Amniotic epithelial cell (primary cell): ENCODE measurements around the gene RAB27A.

Experiments
- DNase-seq: peaks from one replicate; pipeline ENCODE4 v3.0.0-alpha.2; 2010; ENCODE audit warnings: low read depth

RAB27A gene

GRCh38 chr15:55222588-55222987 lies 67.0 kb downstream of the RAB27A start:
- no peak for DNase-seq

- DNase-seq: peak; percentile 98
These were observed 68.3 kb downstream of the RAB27A start for GRCh38 chr15:55221090-55222011.

- DNase-seq: no peak
These were observed 69.0 kb downstream of the RAB27A start for GRCh38 chr15:55220606-55221005.

GRCh38 chr15:55218056-55218455 lies 71.6 kb downstream of the RAB27A start:
- no peak for DNase-seq

- no peak for DNase-seq
These were observed 85.1 kb downstream of the RAB27A start for GRCh38 chr15:55204464-55204863.

- no peak for DNase-seq
These were observed 87.4 kb downstream of the RAB27A start for GRCh38 chr15:55202206-55202605.

GRCh38 chr15:55198706-55199105 lies 90.9 kb downstream of the RAB27A start:
- DNase-seq: no peak

- no peak for DNase-seq
These were observed 91.9 kb downstream of the RAB27A start for GRCh38 chr15:55197719-55198118.

GRCh38 chr15:55197362-55197705 lies 92.3 kb downstream of the RAB27A start:
- DNase-seq: no peak

GRCh38 chr15:55196458-55197361 lies 92.9 kb downstream of the RAB27A start, which contains the start of gene RSL24D1:
RSL24D1 (minus strand) TSS chr15:55196941; CDS start chr15:55196890, 51 bp downstream.
- peak; percentile 99 for DNase-seq

GRCh38 chr15:55195996-55196395 lies 93.6 kb downstream of the RAB27A start:
- DNase-seq: peak; percentile 7

GRCh38 chr15:55194256-55194655 lies 95.4 kb downstream of the RAB27A start:
- peak; percentile 9 for DNase-seq

GRCh38 chr15:55186331-55186730 lies 103.3 kb downstream of the RAB27A start:
- no peak for DNase-seq

GRCh38 chr15:55183679-55184078 lies 105.9 kb downstream of the RAB27A start:
- no peak for DNase-seq

GRCh38 chr15:55179141-55179540 lies 110.5 kb downstream of the RAB27A start:
- no peak for DNase-seq

- no peak for DNase-seq
These were observed 119.3 kb downstream of the RAB27A start for GRCh38 chr15:55170361-55170760.

GRCh38 chr15:55168350-55168974 lies 121.2 kb downstream of the RAB27A start:
- DNase-seq: peak; percentile 60

GRCh38 chr15:55164284-55164683 lies 125.3 kb downstream of the RAB27A start:
- no peak for DNase-seq
